ENCODE measurements around the gene REG4.

Gene REG4

GRCh38 chr1:119778886-119779560 is 32.2 kb downstream of the REG4 start:
- DNase-seq: no peak

GRCh38 chr1:119778359-119778758 is 32.9 kb downstream of the REG4 start:
- DNase-seq: no peak

DNA sequence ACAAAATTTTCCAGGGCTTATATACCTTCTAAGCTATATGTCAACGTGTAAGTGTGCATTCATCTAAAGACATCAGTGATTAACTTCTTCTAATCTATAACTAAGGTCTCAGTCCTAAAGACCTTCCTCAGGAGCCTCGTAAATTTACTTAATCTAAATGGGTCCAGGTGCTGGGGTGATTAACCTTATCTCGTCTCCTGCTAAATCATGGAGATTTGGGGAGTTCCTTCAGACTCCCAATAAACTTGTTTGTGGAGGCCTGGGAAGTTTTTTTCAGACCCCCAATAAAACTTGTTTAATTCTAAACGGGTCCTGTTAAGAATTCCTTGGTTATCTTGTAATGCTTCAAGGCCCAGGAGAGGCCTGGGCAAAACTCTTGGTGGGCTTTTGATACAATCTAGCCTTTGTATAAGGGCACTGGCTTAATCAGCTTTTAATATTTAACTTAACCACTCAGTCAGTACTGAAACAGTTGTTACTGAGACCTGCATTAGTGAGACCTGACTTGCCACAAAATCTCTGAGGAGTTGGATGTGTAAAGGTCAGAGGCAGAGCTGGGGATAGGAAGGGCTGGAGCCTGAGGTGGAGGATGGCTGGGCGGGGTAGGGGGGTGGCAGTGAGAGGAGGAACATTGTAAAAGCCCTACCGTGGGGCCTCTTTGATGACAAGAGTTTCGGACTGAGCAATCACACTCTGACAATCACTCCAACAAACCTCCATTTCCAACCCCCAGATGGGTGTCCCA is 36.3 kb downstream of the REG4 start:
- DNase-seq: no peak

DNA sequence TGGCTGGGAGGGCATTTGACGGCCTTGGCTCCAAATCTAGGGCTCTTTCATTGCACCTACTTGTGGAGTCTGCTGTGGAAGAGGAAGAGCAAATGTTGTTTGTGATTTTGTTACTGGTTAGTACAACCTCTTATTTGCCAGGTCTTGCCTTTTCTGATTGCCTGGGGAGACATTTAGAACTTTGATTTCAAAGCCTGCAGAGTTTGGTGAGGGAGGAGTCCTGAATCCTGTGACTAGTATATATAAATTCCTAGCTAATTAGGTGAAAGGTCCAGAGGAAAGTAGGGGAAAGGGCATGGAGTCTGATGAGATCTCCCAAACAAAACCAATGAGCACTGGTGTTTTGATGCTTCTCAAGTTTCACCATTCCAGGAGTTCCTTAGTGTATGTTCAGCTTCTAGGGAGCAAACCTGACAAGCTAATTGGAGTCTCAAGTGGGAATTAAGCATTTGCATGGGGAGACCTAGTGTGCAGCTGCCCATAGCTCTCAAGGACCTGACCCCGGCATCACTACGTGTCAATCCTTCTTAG is 37.5 kb downstream of the REG4 start:
- no peak for DNase-seq

GRCh38 chr1:119772298-119772697 is 39.0 kb downstream of the REG4 start:
- no peak for DNase-seq

DNA sequence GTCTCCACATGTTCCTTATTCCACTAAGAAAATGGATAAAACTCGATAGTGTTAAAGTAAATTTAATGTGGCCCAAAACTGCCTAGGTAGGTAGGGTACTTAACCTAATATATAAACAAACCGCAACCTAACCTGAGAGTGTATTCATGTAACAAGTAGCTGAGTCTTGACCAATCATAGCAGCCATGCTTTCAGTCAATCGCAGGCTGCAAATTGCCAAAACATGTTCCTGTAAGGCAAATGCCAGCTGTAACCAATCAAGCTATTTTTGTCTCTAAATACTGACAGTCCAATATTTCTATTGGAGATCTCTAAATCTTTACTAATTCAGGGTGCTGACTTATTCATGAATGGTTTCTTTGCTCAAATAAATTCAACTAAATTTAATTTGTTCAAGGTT is 39.5 kb downstream of the REG4 start:
- no peak for DNase-seq

- no peak for DNase-seq
Observed at GRCh38 chr1:119771016-119771415, 40.2 kb downstream of the REG4 start.

DNA sequence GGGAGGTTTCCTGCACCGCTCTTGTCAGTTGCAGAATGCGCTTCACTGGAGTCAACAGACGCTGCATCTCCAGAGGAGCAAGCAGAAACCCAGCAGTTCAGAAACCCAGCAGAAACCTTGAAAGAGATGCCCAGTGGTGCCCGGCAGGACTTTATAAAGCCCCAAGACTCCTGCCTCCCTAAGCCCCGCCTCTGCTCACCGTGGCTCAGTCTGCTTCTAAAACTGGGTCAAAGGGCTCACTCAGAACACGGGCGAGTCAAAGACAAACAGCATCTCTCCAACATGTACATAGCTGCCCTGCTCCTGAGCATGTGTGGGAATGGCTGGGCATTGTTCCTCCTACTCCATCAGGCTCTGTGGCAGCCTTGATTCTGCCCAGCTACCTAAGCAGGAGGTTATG is 42.5 kb downstream of the REG4 start, which contains the start of gene HMGCS2:
Gene HMGCS2 (minus strand): TSS at position 128 of the 400 bp plus-strand sequence. CDS start 61 bp downstream, at position 67.
- no peak for DNase-seq

DNA sequence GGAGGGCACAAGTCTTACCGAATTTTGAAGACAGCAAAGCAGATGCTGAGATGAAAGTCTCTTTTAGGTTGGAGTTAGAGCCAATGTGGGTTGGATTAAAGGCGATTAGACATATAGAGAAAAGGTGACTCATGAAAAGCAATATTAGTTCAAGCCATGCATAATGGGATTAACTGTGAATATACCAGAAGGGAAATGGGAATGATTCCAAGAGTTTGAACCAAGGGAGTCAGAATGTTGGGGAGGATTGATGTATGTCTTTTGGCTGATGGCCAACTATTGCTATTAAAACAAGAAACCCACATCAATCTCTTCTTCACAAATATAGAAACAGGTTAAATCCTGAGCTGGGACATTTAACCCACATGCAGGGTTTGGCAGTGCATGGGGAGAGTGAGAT is 43.8 kb downstream of the REG4 start:
- no peak for DNase-seq

DNA sequence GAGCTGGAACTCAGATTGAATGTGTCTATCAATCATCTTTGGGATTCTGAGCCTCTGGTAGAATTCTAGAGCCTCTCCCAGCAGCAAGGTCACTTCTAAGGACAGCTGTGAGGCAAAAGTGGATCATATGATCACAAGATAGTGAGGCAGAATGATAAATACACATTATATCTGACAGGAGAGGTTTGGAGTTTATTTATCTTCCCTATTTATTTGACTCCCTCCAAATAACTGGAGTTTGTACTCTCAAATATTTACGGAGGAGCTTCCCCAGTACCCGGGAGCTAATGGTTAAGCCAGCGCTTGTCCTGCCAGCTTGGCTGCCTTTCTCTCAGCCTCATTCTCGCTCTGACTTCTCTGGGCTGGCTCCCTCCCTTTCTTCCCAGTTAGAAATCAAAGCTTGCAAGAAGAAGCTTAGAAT is 44.9 kb downstream of the REG4 start:
- DNase-seq: no peak

DNA sequence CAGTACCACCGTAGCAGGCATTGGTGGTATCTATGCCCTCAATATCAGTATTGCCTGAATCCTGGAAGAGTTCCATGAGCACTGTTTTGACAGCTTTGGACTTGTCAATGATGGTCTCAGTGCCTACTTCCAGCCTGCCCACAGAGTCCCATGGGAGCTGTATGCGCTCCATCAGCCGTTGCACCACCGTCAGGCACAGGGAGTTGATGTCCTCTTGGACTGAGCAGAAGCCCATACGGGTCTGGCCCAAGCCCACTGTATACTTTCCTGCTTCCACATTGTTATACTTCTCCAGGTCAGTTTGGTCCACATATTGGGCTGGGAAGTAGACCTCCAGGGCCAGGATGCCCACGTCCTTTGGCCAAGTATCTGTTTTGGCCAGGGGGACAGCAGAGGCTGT is 47.0 kb downstream of the REG4 start:
- DNase-seq: no peak

GRCh38 chr1:119762953-119763352 is 48.3 kb downstream of the REG4 start:
- no peak for DNase-seq

GRCh38 chr1:119762409-119762808 is 48.9 kb downstream of the REG4 start:
- DNase-seq: no peak

- no peak for DNase-seq
Observed at GRCh38 chr1:119758584-119758983, 52.7 kb downstream of the REG4 start.

- no peak for DNase-seq
Observed at GRCh38 chr1:119752592-119752991, 58.7 kb downstream of the REG4 start.

GRCh38 chr1:119748040-119748439 is 63.2 kb downstream of the REG4 start:
- no peak for DNase-seq

GRCh38 chr1:119747451-119747850 is 63.8 kb downstream of the REG4 start:
- no peak for DNase-seq

GRCh38 chr1:119745034-119745433 is 66.2 kb downstream of the REG4 start:
- no peak for DNase-seq

DNA sequence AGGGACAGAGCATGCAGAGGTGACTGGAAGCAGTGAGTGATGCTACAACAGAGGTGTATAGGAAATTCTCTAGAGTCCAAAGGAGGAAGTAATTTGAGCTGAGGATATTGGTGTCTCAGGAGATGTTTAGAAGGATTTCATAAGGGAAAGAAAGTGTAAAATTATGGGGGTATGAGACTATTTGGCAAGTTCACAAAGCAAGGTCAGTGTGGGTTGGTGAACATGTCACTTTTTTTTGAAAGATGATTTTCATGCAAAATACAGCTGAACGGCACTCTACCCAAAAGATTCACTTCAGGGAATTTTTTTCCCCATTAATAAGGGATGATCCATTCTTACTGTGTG is 66.7 kb downstream of the REG4 start:
- DNase-seq: no peak

Data from CD4-positive, alpha-beta T cell treated with Interferon alpha-2 for 1 hour (primary cell).